ENCODE data around the gene CPNE1. TPM values are rescaled to one million over a fixed set of nuclear protein-coding genes. Genes with fewer than 3 reads are reported as not detected.

The CPNE1 gene
- total RNA-seq, 1 experiment from 2014 or later: 155 TPM

DNA sequence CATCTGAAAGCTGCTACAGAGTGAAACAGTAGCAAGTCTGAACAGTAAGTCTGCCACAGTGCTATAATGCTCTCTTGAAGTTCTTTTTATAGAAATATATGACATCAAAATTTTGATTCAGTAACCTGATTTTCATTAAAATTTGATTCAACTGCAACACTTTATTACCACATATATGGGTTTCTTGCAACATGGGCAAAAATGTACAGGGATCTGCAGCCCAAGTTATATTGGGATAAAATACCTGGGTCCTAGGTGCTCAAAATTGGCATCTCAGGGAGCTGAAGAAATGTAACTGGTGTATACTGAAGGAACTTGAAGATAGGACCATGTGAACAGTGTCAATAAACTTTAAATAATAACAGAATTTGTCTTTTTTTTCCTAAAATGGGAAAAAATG is 45.3 kb upstream of the CPNE1 start:
- H4K20me1 ChIP-seq (ENCODE audit: control insufficient read depth, insufficient read depth, insufficient read length): no peaks in the 10 kb centered on the region
- no peak overlapping the region for H3K23ac ChIP-seq (ENCODE audit: insufficient read length, low read depth, low read length)
- no peaks in the 10 kb centered on the region for H3K27me3 ChIP-seq (ENCODE audit: insufficient read depth, low read length)
- H3K27me3 Mint-ChIP-seq (ENCODE audit: low read depth): no peaks in the 10 kb centered on the region
- no peaks in the 10 kb centered on the region for H3K9me3 ChIP-seq (ENCODE audit: control insufficient read depth, low read depth, low read length)
- H2BK12ac ChIP-seq (ENCODE audit: insufficient read length, low read depth, low read length): no peak overlapping the region
- H3K4me3 Mint-ChIP-seq: no peak overlapping the region
- no peak overlapping the region for H3K18ac ChIP-seq (ENCODE audit: insufficient read length, low read depth, low read length)
- no peak overlapping the region for H4K91ac ChIP-seq (ENCODE audit: insufficient read length, low read depth, low read length)
- TF ChIP-seq, protein P1, sequence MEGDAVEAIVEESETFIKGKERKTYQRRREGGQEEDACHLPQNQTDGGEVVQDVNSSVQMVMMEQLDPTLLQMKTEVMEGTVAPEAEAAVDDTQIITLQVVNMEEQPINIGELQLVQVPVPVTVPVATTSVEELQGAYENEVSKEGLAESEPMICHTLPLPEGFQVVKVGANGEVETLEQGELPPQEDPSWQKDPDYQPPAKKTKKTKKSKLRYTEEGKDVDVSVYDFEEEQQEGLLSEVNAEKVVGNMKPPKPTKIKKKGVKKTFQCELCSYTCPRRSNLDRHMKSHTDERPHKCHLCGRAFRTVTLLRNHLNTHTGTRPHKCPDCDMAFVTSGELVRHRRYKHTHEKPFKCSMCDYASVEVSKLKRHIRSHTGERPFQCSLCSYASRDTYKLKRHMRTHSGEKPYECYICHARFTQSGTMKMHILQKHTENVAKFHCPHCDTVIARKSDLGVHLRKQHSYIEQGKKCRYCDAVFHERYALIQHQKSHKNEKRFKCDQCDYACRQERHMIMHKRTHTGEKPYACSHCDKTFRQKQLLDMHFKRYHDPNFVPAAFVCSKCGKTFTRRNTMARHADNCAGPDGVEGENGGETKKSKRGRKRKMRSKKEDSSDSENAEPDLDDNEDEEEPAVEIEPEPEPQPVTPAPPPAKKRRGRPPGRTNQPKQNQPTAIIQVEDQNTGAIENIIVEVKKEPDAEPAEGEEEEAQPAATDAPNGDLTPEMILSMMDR (conservative IDR thresholded peaks at IDR 0.05): no peak
- H3K9me3 Mint-ChIP-seq: no peaks in the 10 kb centered on the region
- H2AFZ ChIP-seq (ENCODE audit: low read length): no peak overlapping the region
- H3K79me1 ChIP-seq (ENCODE audit: insufficient read depth, low read depth, low read length, poor library complexity, severe bottlenecking): peaks cover under 1% of the 10 kb centered on the region
- H3K9ac ChIP-seq (ENCODE audit: extremely low read depth, insufficient read length, low read length): no peak overlapping the region
- DNase-seq: no peak
- no peaks in the 10 kb centered on the region for H3K4me1 ChIP-seq (ENCODE audit: insufficient read depth, low read length)
- H4K8ac ChIP-seq (replicated peaks; ENCODE audit: insufficient read length, low read depth, low read length): no peak overlapping the region
- peaks cover 3 to 7% of the 10 kb centered on the region in 2 experiments for H3K4me1 Mint-ChIP-seq
- no peak overlapping the region for H2BK20ac ChIP-seq (ENCODE audit: low read depth, low read length, poor library complexity, severe bottlenecking)
- peaks cover 49 to 90% (median 89%) of the 10 kb centered on the region in 3 experiments for H3K36me3 Mint-ChIP-seq (ENCODE audit: insufficient read depth in 1 of 3, low read depth in 3 of 3)
- H3K56ac ChIP-seq (ENCODE audit: insufficient read length, low read depth, low read length): no peak overlapping the region
- H3T11ph ChIP-seq (ENCODE audit: low read length): no peak overlapping the region
- H2BK5ac ChIP-seq (ENCODE audit: insufficient read length, low read length): no peak overlapping the region
- no peaks in the 10 kb centered on the region for H3K23me2 ChIP-seq (ENCODE audit: insufficient read length, low read depth, low read length, poor library complexity, severe bottlenecking)
- H3K27ac Mint-ChIP-seq: no peak overlapping the region
- H3K4ac ChIP-seq (ENCODE audit: low read depth, low read length): no peak overlapping the region
- H3K14ac ChIP-seq (ENCODE audit: insufficient read depth, low read length): no peak overlapping the region
- no peaks in the 10 kb centered on the region for H3K79me2 ChIP-seq (ENCODE audit: insufficient read depth, low read length)
- H3K4me2 ChIP-seq (ENCODE audit: insufficient read depth, insufficient read length, low read length): no peak overlapping the region
- H2AK5ac ChIP-seq (ENCODE audit: insufficient read length, low read length): no peak overlapping the region
- no peak overlapping the region for H4K5ac ChIP-seq (ENCODE audit: insufficient read length, low read depth, low read length)
- no peak overlapping the region for H3K27ac ChIP-seq (ENCODE audit: insufficient read length, low read depth, low read length)
- H2BK120ac ChIP-seq (ENCODE audit: low read depth, low read length, poor library complexity, severe bottlenecking): no peak overlapping the region
- no peak overlapping the region for H2BK15ac ChIP-seq (ENCODE audit: low read depth, low read length)

All from H9 (cell line).